HepG2 (cell line): ENCODE data around the gene CFHR2. TPM values are rescaled to one million over a fixed set of nuclear protein-coding genes. Genes with fewer than 3 reads are reported as not detected.

ENCODE experiments used
- ATAC-seq: fragments of 200-7000 bp; cut with Tn5 transposase; 3 replicates; pipeline ENCODE4 v1.9.1; 2020; ENCODE audit warnings: mild to moderate bottlenecking, moderate library complexity
- BruUV-seq: library from RNA; stranded (reverse); fragments of 400-500 nt; replicated peaks from 2 replicates; lab custom pipeline; 2021; lab: Mats Ljungman, UMichigan
- CTCF ChIA-PET: fragments of 300-600 bp; formaldehyde crosslinking; extraction: SDS; loops from one replicate; lab custom pipeline; 2021; ENCODE audit warnings: low total read pairs, inconsistent platforms, low intra/inter-chr PET ratio; lab: Yijun Ruan, JAX
- POLR2A ChIA-PET: fragments of 350-600 bp; sonication (Branson Sonifier 250); formaldehyde crosslinking; loops from one replicate; lab custom pipeline; 2020; ENCODE audit warnings: antibody characterized with exemption, inconsistent platforms; lab: Yijun Ruan, JAX
- DNase-seq: peaks from one replicate; pipeline ENCODE4 v3.0.0-alpha.2; 2015; ENCODE audit warnings: low spot score
- FAIRE-seq: peaks from 3 replicates; lab custom pipeline; 2011; peaks lifted over from hg19 to GRCh38; lab: Jason Lieb, UNC
- H2AFZ ChIP-seq: one replicate; pipeline ENCODE4 v1.6.1; 2011; ENCODE audit warnings: low read length, inconsistent platforms
- H3K27ac ChIP-seq: fragments of 300-600 bp; 3 replicates; pipeline ENCODE4 v1.8.0; 2011; ENCODE audit warnings: mixed run types, mild to moderate bottlenecking, mixed read lengths, low read length, inconsistent platforms; ENCODE audit not compliant: insufficient read depth; ENCODE audit errors: extremely low read length
- H3K27me3 ChIP-seq, 2 experiments: fragments of 200-600 bp in 1 of 2; 2 replicates in 1 of 2; 3 replicates in 1 of 2; pipeline versions ENCODE4 v1.6.0 to v1.8.0; 2011; ENCODE audit warnings: low read length in 2 of 2, mild to moderate bottlenecking in 2 of 2, moderate library complexity in 2 of 2, inconsistent platforms in 1 of 2; ENCODE audit not compliant: insufficient read depth in 2 of 2, control insufficient read depth in 1 of 2
- H3K36me3 ChIP-seq, 2 experiments: fragments of 200-600 bp in 1 of 2; replicated peaks in 1 of 2; 2 replicates in 1 of 2; 3 replicates in 1 of 2; pipeline versions ENCODE4 v1.5.1 to v1.8.0; 2011; ENCODE audit warnings: low read length in 2 of 2, inconsistent platforms in 1 of 2; ENCODE audit not compliant: insufficient read depth in 2 of 2, control insufficient read depth in 1 of 2
- H3K4me1 ChIP-seq: 2 replicates; pipeline ENCODE4 v1.5.1; 2012; ENCODE audit warnings: low read length, inconsistent platforms; ENCODE audit not compliant: insufficient read depth
- H3K4me2 ChIP-seq: 2 replicates; pipeline ENCODE4 v1.6.0; 2011; ENCODE audit warnings: low read depth, low read length, inconsistent platforms
- H3K4me3 ChIP-seq, 3 experiments: fragments of 200-600 bp in 1 of 3; sonication (generic), shearing (Covaris generic) in 1 of 3; replicated peaks in 1 of 3; 2 replicates each; pipeline ENCODE4 v1.5.1; 2011 to 2016; ENCODE audit warnings: low read length in 3 of 3, inconsistent platforms in 2 of 3, low read depth in 2 of 3, mild to moderate bottlenecking in 2 of 3, control low read depth in 1 of 3, mixed read lengths in 1 of 3; ENCODE audit not compliant: insufficient read depth in 1 of 3
- H3K79me2 ChIP-seq: one replicate; pipeline ENCODE4 v1.6.1; 2011; ENCODE audit warnings: low read length, inconsistent platforms; ENCODE audit not compliant: insufficient read depth
- H3K9ac ChIP-seq: 2 replicates; pipeline ENCODE4 v1.6.0; 2011; ENCODE audit warnings: mild to moderate bottlenecking, low read depth, low read length, inconsistent platforms; ENCODE audit not compliant: insufficient read depth
- H3K9me3 ChIP-seq: 2 replicates; pipeline ENCODE4 v1.5.1; 2012; ENCODE audit warnings: mild to moderate bottlenecking, low read length
- H4K20me1 ChIP-seq: 2 replicates; pipeline ENCODE4 v1.6.0; 2011; ENCODE audit warnings: inconsistent platforms, mild to moderate bottlenecking, low read length, moderate library complexity; ENCODE audit not compliant: insufficient read depth
- AKNA ChIP-seq: sonication (generic); formaldehyde crosslinking; IDR thresholded peaks from 2 replicates; pipeline ENCODE4 v1.4.0; 2020; ENCODE audit warnings: missing genetic modification reagents, borderline replicate concordance
- CREB3 ChIP-seq: sonication (generic); formaldehyde crosslinking; IDR thresholded peaks from 2 replicates; pipeline ENCODE4 v1.5.0; 2020; ENCODE audit warnings: missing genetic modification reagents
- KLF9 ChIP-seq: IDR thresholded peaks from 2 replicates; pipeline ENCODE4 v1.6.1; 2016; ENCODE audit warnings: low read depth
- KMT2A ChIP-seq: sonication (generic); formaldehyde crosslinking; IDR thresholded peaks from 2 replicates; pipeline ENCODE4 v1.4.0; 2020; ENCODE audit warnings: missing genetic modification reagents
- MNT ChIP-seq: fragments of 450-650 bp; IDR thresholded peaks from 2 replicates; pipeline ENCODE4 v1.6.1; 2016
- PBX3 ChIP-seq: sonication (generic); formaldehyde crosslinking; IDR thresholded peaks from 2 replicates; pipeline ENCODE4 v1.8.1; 2023; ENCODE audit warnings: missing genetic modification reagents, inconsistent platforms, borderline replicate concordance
- SP2 ChIP-seq: sonication (generic); formaldehyde crosslinking; IDR thresholded peaks from 2 replicates; pipeline ENCODE4 v1.5.1; 2020; ENCODE audit warnings: mild to moderate bottlenecking, missing genetic modification reagents
- YEATS4 ChIP-seq: sonication (generic); formaldehyde crosslinking; IDR thresholded peaks from 2 replicates; pipeline ENCODE4 v1.4.0; 2020; ENCODE audit warnings: missing genetic modification reagents, borderline replicate concordance
- ZBTB34 ChIP-seq: sonication (generic); formaldehyde crosslinking; IDR thresholded peaks from 2 replicates; pipeline ENCODE4 v1.8.0; 2022; ENCODE audit warnings: mild to moderate bottlenecking, missing genetic modification reagents
- ZFP36L1 ChIP-seq: sonication (generic); formaldehyde crosslinking; IDR thresholded peaks from 2 replicates; pipeline ENCODE4 v1.8.0; 2022; ENCODE audit warnings: mild to moderate bottlenecking, missing genetic modification reagents, moderate library complexity
- ZNF180 ChIP-seq: sonication (generic); formaldehyde crosslinking; IDR thresholded peaks from 2 replicates; pipeline ENCODE4 v1.4.0; 2020; ENCODE audit warnings: low read depth, missing genetic modification reagents, borderline replicate concordance
- ZNF30 ChIP-seq: sonication (generic); formaldehyde crosslinking; IDR thresholded peaks from 2 replicates; pipeline ENCODE4 v1.5.0; 2020; ENCODE audit warnings: mild to moderate bottlenecking, missing genetic modification reagents
- ZNF557 ChIP-seq: sonication (generic); formaldehyde crosslinking; IDR thresholded peaks from 2 replicates; pipeline ENCODE4 v1.4.0; 2020; ENCODE audit warnings: missing genetic modification reagents
- ZNF891 ChIP-seq: sonication (generic); formaldehyde crosslinking; IDR thresholded peaks from 2 replicates; pipeline ENCODE4 v1.5.0; 2020; ENCODE audit warnings: mild to moderate bottlenecking, missing genetic modification reagents
- WGBS: methylation state at CpG from one replicate; pipeline ENCODE4 v1.1.6; 2017; ENCODE audit warnings: low lambda C conversion rate; 5-methylcytosine and 5-hydroxymethylcytosine counted together
- in situ Hi-C: cut with HindIII; loops from 2 replicates; pipeline ENCODE4 v1.10.0; 2017; ENCODE audit warnings: low pct_unique_long_range_greater_than_20kb; ENCODE audit not compliant: extremely low pct_ligation_motif_present
- intact Hi-C: fragments of 100-400 bp; cut with micrococcal nuclease; formaldehyde crosslinking; loops from one replicate; pipeline ENCODE4 v1.10.0; 2022; ENCODE audit not compliant: unreplicated experiment
- polyA plus RNA-seq, 8 experiments: library from polyadenylated mRNA; depleted of rRNA in 3 of 8; stranded (reverse) in 7 of 8; unstranded in 1 of 8; fragments of >200 nt; fragmentation: Illumina TruSeq in 4 of 8; extraction: Trizol in 4 of 8; gene quantifications; 2 replicates each; pipeline versions ENCODE4 v1.2.1 to v1.2.3, GENCODE V29; 2011 to 2016; ENCODE audit warnings: low read depth in 4 of 8, missing spikeins in 1 of 8, mixed read lengths in 1 of 8; ENCODE audit not compliant: insufficient read depth in 1 of 8
- total RNA-seq, 5 experiments: library from RNA; depleted of rRNA; stranded (reverse); fragments of >200 nt; fragmentation: Illumina TruSeq; extraction: Trizol; gene quantifications; 2 replicates each; pipeline ENCODE4 v1.2.3, GENCODE V29; 2016; ENCODE audit warnings: low read depth in 1 of 5

CFHR2 gene
- total and polyA plus RNA-seq, 2 of the 13 experiments (the other 11 are each of a cell fraction or from before 2014, with no cell fraction given): not detected

GRCh38 chr1:196977278-196977677 is 33.7 kb downstream of the CFHR2 start, which contains the start of gene CFHR5:
Gene CFHR5 (plus strand): TSS chr1:196977556. CDS start chr1:196977665, 109 bp downstream.
- H3K4me3 ChIP-seq: no peak within 1 kb of the TSS
- no peaks in the 10 kb centered on the region for H3K9me3 ChIP-seq
- no peaks in the 10 kb centered on the region for H4K20me1 ChIP-seq
- ChIA-PET POLR2A (no interaction called here), CTCF (no interaction called here)
- no peaks in the 10 kb centered on the region for H3K36me3 ChIP-seq
- no peak within 1 kb of the TSS for H3K9ac ChIP-seq
- no peak for DNase-seq
- no peak within 1 kb of the TSS for H3K27ac ChIP-seq
- no peaks in the 10 kb centered on the region for H3K79me2 ChIP-seq
- H3K4me1 ChIP-seq: 0 out of 2 replicates have a peak, but pooled peaks cover 6% of the 10 kb centered on the region
- WGBS: 2% methylated on average over 5 of the region's 5 CpGs
- intact Hi-C loops (no loop called here), in situ Hi-C loops (no loop called here)
- H3K27me3 ChIP-seq: no peaks in the 10 kb centered on the region
- no peak for FAIRE-seq
- BruUV-seq: no TSS peak
- ATAC-seq: no peak
- no peak for TF ChIP-seq ZNF891 (CRISPR knock-in tag)
- TF ChIP-seq SP2 (CRISPR knock-in tag): no peak
- no peak for TF ChIP-seq ZNF557
- no peak for TF ChIP-seq YEATS4 (CRISPR knock-in tag)
- no peak for TF ChIP-seq ZNF30 (CRISPR knock-in tag)
- no peak for TF ChIP-seq ZNF180 (CRISPR knock-in tag)
- no peak for TF ChIP-seq KMT2A (CRISPR knock-in tag)
- TF ChIP-seq ZBTB34 (CRISPR knock-in tag): no peak
- TF ChIP-seq AKNA: no peak
- no peak for TF ChIP-seq PBX3 (CRISPR knock-in tag)
- no peak for TF ChIP-seq KLF9
- TF ChIP-seq CREB3 (CRISPR knock-in tag): no peak
- TF ChIP-seq ZFP36L1 (CRISPR knock-in tag): no peak
- TF ChIP-seq MNT: no peak
- TF ChIP-seq, all 625 proteins: peak for 0
- Histone ChIP-seq H2AFZ (no peak within 1 kb of the TSS), H3K4me2 (no peak within 1 kb of the TSS)
